ENCODE data around the gene AR.

The AR gene

GRCh38 chrX:67543818-67544217, at the start of gene AR:
TSS of gene AR (plus strand) at chrX:67544021. CDS start at chrX:67545147, 1,126 bp downstream.
- in situ Hi-C loops (cut with HindIII; ENCODE audit: low sequenced_read_pairs) = no loop called here

GRCh38 chrX:67500617-67501016, 43.2 kb upstream of the AR start:
- in situ Hi-C loops (cut with HindIII; ENCODE audit: low sequenced_read_pairs) = no loop called here

- in situ Hi-C loops (cut with HindIII; ENCODE audit: low sequenced_read_pairs) = no loop called here
These were observed 40.8 kb upstream of the AR start for GRCh38 chrX:67503004-67503403.

- in situ Hi-C loops (cut with HindIII; ENCODE audit: low sequenced_read_pairs) = no loop called here
These were observed 40.4 kb upstream of the AR start for GRCh38 chrX:67503453-67503852.

GRCh38 chrX:67520671-67521070, 23.1 kb upstream of the AR start:
- in situ Hi-C loops (cut with HindIII; ENCODE audit: low sequenced_read_pairs) = no loop called here

- in situ Hi-C loops (cut with HindIII; ENCODE audit: low sequenced_read_pairs) = no loop called here
These were observed 20.7 kb upstream of the AR start for GRCh38 chrX:67523002-67523681.

- in situ Hi-C loops (cut with HindIII; ENCODE audit: low sequenced_read_pairs) = no loop called here
These were observed 19.9 kb upstream of the AR start for GRCh38 chrX:67523932-67524331.

- in situ Hi-C loops (cut with HindIII; ENCODE audit: low sequenced_read_pairs) = no loop called here
These were observed 19.4 kb upstream of the AR start for GRCh38 chrX:67524428-67524827.

GRCh38 chrX:67524950-67525691, 18.7 kb upstream of the AR start:
- in situ Hi-C loops (cut with HindIII; ENCODE audit: low sequenced_read_pairs) = no loop called here

- in situ Hi-C loops (cut with HindIII; ENCODE audit: low sequenced_read_pairs) = no loop called here
These were observed 7.3 kb upstream of the AR start for GRCh38 chrX:67536564-67536963.

GRCh38 chrX:67538383-67538782, 5.4 kb upstream of the AR start:
- in situ Hi-C loops (cut with HindIII; ENCODE audit: low sequenced_read_pairs) = no loop called here

- in situ Hi-C loops (cut with HindIII; ENCODE audit: low sequenced_read_pairs) = no loop called here
These were observed 637 bp downstream of the AR start for GRCh38 chrX:67544281-67545035.

- in situ Hi-C loops (cut with HindIII; ENCODE audit: low sequenced_read_pairs) = no loop called here
These were observed 1.4 kb downstream of the AR start for GRCh38 chrX:67545036-67545821.

GRCh38 chrX:67545893-67546495, 2.2 kb downstream of the AR start:
- in situ Hi-C loops (cut with HindIII; ENCODE audit: low sequenced_read_pairs) = no loop called here

- in situ Hi-C loops (cut with HindIII; ENCODE audit: low sequenced_read_pairs) = no loop called here
These were observed 2.9 kb downstream of the AR start for GRCh38 chrX:67546496-67547423.

- in situ Hi-C loops (cut with HindIII; ENCODE audit: low sequenced_read_pairs) = no loop called here
These were observed 11.9 kb downstream of the AR start for GRCh38 chrX:67555578-67556203.

- in situ Hi-C loops (cut with HindIII; ENCODE audit: low sequenced_read_pairs) = no loop called here
These were observed 14.4 kb downstream of the AR start for GRCh38 chrX:67558267-67558666.

GRCh38 chrX:67563469-67564448, 19.9 kb downstream of the AR start:
- in situ Hi-C loops (cut with HindIII; ENCODE audit: low sequenced_read_pairs) = no loop called here

All from DLD1 (cell line).